Activated CD4-positive, alpha-beta T cell treated with anti-CD3 and anti-CD28 coated beads, Interleukin-2, amount 50 U/mL, for 24 hours (primary cell): ENCODE measurements around the gene REL.
"Not testable (repeated sequence)": the region's sequence is repeated elsewhere in the genome, so short reads cannot be mapped to it uniquely, and the experiment has no call there.

Source experiments
- DNase-seq, 2 donors: peaks; one replicate each; pipeline ENCODE4 v3.0.0-alpha.2; 2020; ENCODE audit warnings: low read depth in 1 of 2, low spot score in 1 of 2

The REL gene

DNA sequence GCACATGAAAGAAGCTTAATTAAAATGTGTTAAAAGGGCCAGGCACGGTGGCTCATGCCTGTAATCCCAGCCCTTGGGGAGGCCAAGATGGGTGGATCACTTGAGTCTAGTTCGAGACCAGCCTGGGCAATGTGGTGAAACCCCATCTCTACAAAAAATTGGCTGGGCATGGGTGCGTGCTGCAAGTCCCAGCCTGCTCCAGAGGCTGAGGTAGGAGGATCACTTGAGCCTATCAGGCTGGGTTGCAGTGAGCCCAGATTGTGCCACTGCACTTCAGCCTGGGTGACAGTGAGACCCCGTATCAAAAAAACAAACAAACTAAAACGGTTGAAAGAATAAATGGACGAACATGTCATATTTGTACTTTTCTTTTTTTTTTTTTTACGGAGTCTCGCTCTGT is 26.0 kb downstream of the REL start:
- no peak for DNase-seq

DNA sequence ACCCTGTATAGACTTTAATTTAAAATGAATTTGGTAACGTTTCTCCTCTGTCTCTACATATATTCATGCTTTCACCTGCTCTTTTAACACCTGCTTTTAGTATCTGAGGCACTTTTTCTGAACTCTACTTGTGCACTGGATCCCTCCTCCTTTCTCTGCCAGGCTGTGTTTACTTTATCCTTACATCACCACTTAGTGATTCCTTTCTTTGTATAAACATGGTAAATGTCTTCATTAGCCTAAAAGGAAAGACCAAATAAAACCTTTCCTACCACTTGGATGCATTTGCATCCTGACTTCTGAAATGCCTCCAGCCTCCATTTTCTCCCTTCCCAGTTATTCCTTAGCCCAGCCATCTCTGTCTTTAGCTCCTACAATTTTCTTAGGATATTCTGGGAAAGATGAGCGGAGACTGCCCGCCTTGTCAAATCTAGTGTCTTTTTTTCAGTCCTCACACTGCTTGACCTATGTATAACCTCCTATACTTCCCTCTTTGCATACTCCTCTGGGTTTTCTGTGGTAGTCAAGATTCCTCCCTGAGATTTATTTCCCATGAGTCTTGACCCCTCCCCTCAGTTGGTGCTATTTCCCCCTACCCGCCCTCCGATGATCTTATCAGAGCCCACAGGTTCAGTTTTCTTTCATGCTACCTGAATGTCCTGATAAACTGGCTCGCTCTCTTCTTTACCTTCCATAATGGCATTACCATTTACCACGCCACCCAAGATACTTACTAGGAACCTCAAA is 44.8 kb downstream of the REL start:
- DNase-seq = no peak

DNA sequence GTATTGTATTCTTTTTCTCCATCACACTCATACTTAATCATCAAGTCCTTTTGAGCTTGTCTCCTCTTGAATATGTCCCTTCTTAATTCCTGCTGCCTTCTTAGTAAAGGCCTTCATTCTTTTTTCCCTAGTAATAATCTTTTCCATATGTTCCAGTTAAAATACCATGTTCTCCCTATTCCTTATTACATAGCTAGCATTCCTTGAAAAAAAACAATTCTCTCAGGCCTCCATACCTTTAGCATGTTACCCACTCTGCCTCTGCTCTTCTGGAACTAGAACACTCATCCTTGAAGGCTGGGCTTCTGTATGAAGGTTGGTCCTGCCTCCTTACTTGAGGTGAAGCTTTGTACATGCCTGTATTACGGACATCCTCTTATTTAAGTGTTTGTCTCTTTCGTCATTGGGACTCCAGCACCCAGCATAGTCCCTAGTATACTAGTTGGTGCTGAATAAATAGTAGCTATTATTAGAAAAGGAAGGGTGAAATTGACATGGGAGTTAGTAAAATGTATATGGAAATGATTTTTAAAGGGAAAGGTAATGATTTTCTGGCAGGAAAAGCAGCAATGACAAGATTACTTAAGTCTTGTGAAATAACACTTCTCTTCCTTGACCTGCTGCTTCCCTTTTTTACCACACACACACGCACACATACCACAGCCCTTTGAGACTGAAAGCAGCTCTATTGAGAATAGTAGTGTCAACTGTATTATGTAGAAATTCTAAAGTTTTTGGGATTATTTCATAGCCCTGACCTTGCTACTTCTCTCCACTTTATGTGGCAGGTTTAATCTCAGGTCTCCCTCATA is 45.6 kb downstream of the REL start:
- no peak for DNase-seq

DNA sequence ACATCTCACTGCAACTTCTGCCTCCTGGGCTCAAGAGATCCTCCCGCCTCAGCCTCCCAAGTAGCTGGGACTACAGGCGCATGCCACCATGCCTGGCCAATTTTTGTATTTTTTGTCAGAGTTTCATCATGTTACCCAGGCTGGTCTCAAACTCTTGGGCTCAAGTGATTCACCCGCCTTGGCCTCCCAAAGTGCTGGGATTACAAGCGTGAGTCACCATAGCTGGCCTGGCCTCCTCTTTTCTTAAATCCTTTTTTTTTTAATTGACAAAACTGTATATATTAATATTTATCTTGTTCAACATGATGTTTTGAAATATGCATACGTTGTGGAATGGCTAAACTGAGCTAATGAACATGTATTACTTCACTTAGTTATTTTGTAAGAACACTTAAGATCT is 50.7 kb downstream of the REL start:
- not testable (repeated sequence) for DNase-seq

DNA sequence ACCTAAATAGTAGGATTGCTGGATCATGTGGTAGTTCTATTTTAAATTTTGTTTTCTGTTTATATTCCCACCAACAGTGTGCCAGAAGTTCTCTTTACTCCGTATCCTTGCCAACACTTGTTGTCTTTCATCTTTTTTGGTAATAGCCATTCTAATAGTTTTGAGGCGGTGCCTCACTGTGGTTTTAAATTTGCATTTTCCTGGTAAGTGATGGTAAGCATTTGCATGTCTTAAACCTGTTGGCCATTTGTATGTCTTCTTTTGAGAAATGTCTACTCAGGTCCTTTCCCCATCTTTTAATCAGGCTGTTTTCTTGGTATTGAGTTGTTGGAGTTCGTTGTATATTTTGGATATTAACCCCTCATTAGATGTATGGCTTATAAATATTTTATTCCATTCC is 51.6 kb downstream of the REL start:
- DNase-seq = no peak

DNA sequence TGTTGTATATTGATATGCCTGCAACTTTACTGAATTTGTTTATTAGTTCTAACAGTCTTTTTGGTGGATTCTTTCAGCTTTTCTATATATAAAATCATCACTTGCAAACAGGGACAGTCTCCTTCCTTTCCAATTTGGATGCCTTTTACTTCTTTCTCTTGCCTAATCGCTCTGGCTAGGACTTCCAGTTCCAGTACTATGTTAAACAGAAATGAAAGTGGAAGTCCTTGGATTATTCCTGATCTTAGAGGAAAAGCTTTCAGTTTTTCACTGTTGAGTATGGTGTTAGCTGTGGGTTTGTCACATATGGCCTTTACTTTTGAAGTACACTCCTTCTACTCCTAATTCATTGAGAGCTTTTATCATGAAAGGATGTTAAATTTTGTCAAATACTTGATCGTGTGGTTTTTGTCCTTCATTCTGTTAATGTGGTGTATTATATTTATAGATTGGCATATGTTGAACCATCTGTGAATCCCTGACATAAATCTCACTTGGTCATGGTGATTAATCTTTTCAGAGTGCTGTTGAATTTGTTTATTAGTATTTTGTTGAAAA is 52.9 kb downstream of the REL start:
- DNase-seq = no peak

DNA sequence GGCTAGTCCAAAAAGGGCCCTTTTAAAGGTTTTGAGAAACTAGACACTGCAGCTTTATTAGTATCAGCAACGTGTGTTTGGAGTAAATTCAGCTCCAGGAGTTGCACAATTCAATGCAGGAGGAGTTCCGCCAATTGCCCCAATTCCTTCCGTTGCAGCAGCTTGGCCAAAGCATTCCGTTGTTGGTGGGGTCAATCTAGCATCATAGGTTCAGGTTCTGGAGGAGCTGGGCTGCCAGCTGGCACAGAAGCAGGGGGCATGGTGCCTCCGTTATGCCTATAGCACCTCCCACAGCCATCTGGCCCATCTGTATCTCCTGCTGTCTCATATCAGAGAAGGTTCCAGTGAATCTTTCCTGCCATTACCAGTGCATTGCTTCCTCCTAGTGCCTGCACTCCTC is 55.4 kb downstream of the REL start:
- DNase-seq = no peak

DNA sequence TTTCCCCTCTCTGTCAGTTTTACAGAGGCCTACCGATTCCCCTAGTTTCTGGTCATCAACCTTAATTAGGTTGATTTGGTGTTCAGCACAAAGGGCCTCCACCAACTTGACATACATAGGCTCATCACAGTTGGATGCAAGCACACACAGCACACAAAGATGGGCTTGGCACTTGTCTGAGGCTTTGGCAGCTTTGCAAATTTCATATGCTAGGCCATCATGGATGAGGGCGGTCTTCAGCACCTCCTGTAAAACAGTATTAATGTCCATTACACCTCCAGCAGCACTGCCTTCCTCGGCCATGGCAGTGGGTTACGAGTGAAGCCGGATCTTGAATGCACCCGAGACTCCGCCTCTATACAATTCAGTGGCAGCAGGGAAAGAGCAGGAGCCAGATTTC is 56.9 kb downstream of the REL start:
- DNase-seq = no peak

DNA sequence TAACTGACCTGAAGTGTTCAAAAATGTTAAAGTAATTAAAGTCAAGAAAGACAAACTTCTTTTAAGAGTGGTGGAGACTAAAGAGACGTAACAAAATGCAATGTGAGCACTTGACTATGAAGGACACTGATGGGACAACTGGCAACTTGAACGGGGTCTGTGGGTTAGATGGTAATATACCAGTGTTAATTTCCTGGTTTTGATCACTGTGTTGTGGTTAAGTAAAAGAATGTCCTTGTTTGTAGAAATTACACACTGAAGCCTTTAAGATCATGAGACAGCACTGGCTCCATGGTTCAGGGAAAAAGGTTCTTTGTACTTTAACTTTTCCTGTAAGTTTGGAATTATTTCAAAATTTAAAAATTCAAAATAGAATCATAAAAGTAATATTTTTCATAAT is 58.2 kb downstream of the REL start:
- no peak for DNase-seq

DNA sequence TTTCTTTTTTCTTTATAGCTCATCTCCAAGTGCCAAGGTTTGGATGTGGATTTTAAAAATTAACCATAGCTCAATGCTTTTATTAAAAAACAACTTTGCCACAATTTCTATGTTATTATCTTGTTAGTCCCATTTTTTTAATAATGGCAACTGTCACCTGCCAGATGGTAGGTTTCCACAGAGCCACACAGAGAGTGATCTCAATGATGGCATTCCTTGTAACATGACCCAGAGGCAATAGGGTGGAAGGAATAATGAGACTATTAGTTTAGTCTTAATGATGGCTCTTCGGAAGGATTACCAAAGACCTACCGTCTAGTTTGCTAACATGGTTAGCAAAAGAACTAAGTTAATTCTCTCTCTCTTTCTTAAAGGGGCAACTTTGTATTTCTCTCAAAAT is 64.0 kb downstream of the REL start:
- DNase-seq = no peak

DNA sequence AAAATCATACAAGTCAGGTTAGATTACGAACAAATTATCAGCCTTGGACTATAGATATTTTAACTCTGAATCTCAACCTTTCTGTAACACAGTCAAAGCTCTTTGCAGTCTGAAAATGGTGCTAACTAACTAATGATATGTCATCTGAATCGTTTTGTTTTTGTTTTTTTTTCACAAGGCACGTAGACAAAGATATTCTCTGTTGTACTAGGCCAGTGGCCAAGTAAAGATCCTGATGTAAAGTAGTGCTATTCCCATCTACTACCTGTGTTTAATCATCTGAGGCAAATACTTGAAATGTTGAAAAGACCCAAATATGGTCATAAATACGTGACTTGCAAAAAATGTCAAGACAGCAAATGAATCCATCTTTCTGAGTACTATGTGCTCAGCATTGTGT is 65.7 kb downstream of the REL start:
- no peak for DNase-seq

DNA sequence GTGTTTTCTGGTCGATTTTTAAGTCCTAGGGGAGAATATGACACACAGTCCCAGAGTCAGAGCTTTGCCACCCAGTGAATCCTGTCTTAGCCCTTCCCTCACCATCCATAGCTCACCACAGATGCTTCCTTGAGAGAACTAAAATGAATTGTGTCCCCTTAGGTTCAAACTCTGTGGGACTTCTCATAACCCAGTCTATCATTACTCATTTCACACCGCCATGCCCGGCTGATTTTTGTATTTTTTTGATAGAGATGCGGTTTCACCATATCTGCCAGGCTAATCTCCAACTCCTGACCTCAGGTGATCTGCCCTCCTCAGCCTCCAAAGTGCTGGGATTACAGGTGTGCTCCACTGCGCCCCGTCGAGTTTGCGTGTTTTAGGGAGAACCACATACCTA is 66.8 kb downstream of the REL start:
- no peak for DNase-seq

DNA sequence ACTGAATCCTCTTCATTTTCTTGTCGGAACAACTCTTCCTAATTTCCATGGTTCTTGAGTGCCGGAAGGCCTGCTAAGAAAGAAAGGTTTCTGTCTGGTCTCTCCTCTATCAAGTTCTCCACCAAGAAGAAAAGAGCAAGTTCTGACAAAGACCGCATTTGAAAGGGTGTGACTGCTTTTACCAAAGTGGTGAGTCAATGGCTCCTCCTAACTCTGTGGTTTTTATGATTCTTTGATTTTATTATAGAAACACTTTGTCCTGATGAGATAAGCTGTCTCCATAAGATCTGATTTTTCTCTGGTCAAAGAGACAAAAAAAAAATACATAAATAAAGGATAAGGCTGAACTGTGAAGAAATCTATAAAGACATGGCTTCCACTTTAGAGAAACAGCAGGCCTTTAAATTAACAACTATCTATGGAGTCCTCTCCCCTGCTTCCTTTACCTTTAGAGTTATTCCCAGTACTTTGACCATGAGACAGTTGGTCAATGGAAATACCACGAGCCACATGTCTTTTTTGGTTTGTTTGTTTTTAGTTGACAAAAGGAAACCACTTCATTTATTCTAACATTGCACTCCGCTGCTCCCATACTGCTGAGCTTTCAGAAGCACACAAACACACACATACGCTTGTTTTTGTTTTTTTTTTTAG is 67.7 kb downstream of the REL start:
- no peak for DNase-seq

DNA sequence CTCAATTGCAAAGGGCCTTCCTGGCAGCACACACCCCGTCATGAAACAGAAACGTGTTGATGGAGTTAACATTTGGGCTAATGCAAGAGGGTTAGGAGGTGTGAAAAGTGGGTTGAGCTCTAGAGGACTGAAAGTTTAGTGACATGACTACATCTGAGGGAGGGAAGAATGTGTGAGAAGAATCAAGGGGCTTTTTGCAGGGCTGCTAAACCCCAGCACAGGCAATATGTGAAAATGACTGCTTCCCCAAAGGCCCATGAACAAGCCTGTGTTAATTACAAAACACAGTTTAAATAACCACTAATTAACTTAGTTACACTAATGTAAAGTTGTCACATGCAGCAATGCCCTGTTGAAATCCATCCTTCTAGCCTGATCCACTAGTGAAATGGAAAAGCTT is 72.8 kb downstream of the REL start:
- DNase-seq = no peak

DNA sequence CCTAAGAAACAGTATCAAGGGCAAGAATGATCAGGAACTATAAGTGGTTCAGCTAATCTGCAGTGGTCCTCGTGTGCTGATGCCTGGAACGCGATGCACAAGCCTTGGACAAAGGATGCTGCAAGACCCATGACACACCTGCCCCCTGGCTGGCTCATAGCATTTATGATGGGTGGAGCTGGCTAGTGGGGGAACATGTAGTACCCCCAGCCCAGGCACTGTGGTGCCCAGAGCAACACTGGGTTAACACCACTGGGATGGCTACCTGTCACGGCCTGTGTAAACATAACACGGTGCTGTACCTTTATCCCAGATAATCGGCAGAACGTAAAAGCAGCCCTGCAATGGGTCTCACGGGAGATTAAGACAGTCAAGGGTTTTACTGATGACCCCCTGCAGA is 75.8 kb downstream of the REL start:
- DNase-seq = no peak

DNA sequence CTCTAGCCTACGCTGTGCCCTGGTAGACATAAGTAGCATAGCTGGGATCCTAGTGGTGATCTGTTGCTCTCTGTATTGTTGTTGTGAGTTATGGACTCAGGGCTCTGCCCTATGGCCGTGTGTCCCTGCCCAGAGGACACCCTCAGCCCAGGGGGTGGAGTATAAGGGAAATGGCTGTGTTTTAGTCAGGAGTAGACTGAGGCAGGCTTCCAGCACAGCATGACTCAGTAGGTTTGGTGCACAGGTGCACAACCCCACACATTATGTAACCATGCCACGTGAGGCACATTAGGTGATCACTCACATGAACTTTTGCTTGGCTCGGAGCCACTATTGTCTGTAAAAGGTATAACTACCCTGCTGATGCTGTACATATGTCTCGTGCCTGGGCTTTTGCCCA is 76.3 kb downstream of the REL start:
- no peak for DNase-seq

DNA sequence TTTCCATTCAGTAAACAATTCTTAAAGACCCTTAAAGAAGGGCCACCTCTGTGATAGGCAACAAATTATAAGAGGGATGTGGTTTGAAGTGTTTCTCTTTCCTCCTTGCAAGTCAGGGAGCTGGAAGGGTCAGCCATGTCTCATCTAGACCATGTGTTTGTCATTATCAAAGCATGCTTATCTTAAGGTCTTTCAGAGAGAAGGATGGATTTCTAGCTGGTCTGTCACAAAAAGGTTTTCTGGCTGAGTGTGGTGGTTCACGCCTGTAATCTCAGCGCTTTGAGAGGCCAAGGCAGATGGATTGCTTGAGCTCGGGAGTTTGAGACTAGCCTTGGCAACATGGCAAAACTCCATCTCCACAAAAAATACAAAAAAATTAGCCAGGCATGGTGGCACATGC is 77.0 kb downstream of the REL start:
- no peak for DNase-seq

DNA sequence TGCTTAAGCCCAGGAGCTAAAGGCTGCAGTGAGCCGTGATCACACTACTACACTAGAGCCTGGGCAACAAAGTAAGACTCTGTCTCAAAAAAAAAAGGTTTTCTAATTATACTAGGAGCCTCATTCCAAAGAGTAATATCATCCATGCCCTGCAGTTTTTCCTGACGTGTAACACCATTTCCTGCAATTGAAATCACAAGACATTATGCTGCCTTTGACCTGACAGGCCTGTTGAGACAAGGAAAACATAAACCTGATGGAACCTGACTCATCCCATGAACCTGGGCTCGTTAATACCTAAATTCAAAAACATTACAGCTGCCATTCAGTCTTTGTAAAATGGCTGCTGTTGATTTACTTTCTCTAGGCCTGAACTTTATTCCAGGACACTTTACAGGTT is 77.4 kb downstream of the REL start:
- no peak for DNase-seq

DNA sequence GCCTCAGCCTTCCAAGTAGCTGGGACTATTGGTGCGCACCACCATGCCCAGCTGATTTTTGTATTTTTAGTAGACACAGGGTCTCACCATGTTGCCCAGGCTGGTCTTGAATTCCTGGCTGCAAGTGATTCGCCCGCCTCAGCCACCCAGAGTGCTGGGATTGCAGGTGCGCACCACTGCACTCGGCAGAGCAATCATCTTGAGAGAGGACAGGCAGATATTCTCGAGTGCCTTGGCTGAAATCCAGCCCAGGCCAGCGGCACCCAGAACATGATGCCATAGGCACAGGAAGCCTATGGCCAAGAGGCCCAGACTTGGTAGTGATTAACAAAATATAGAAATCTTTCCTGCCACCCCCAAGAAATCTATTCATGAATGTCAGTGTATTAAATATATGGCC is 78.1 kb downstream of the REL start:
- DNase-seq = no peak

DNA sequence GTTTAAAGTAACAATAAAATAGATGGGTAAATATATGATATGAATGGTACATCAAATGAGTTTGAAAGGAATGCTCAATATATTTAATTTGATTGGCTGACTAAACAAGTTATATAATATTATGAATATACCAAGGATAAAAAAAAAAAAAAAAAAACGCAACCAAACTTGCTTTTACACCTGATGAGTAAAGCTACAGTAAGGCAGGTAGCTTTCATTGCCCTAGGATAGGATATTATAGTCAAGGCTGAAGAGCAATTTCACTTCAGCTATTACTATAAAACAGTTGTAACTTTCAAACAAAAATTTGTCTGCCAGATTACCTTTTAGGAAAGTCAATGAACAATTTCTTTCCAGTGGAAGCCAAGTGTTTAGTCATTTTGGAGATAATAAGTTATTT is 79.3 kb downstream of the REL start:
- DNase-seq = no peak

DNA sequence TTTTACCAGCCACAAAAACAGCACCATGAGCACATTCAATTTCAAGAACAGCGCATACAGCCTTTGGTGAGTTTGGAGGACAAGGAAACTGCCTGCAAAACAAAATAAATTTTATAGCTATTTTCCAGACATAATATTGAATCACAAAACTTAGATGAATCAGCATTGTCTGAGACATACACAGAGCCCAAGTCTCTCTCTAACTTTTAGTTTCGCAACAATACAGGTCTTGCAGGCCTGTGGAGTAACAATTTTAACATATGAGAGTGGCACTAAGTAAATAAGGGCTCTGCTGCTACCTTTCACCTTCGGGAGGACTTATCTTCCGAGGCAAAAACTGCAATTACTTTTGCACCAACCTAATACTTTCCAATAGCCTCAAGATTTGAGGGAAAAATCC is 80.1 kb downstream of the REL start:
- DNase-seq = no peak

DNA sequence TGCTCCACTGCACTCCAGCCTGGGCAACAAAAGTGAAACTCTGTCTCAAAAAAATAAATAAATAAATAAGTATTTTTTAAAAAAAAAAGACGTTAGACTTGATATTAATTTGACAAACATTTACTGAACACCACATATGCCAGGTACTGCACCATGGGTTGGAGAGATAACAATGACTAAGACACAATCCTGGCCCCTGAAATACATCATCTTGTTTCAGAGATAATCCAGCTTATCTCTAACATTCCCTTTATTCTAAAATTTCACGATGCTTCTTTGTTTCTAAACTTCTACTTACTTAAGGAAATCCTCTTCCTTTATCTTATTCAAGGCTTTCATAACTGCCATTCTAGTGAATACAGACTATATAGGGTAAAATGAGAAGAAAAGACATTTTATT is 81.2 kb downstream of the REL start:
- no peak for DNase-seq
